ENCODE results near the gene CDKN2AIP. TPM values are rescaled to one million over a fixed set of nuclear protein-coding genes. Genes with fewer than 3 reads are reported as not detected.

CDKN2AIP gene
- total RNA-seq, 6 experiments from 2014 or later, result 5.6 to 10.6 (median 6.8) TPM

- intact Hi-C loops (cut with DNase I), result no loop called here
- Histone ChIP-seq H3K36me3 (no peaks in the 10 kb centered on the region), H3K4me3 (no peak overlapping the region), H3K27ac (no peak overlapping the region), H3K9me3 (no peaks in the 10 kb centered on the region), H3K4me1 (no peaks in the 10 kb centered on the region), H3K27me3 (no peaks in the 10 kb centered on the region)
- no peak for TF ChIP-seq CTCF (IDR thresholded peaks at IDR 0.05)
- TF ChIP-seq POLR2A (IDR thresholded peaks at IDR 0.05), result no peak
- WGBS (ENCODE audit: insufficient coverage, low coverage, low lambda C conversion rate, missing lambda C conversion rate), result 77% methylated on average over 7 of the region's 10 CpGs
- no peak for DNase-seq
- no peak for ATAC-seq
These were observed 27.3 kb upstream of the CDKN2AIP start for GRCh38 chr4:183416879-183417755.

- 79% methylated on average over 8 of the region's 9 CpGs for WGBS (ENCODE audit: insufficient coverage, low coverage, low lambda C conversion rate, missing lambda C conversion rate)
- no peak for DNase-seq
- no peak for ATAC-seq
These were observed 21.3 kb upstream of the CDKN2AIP start for GRCh38 chr4:183422962-183423631.

GRCh38 chr4:183424109-183424744 lies 20.2 kb upstream of the CDKN2AIP start:
- Histone ChIP-seq H3K4me3 (no peak overlapping the region), H3K27me3 (no peaks in the 10 kb centered on the region), H3K9me3 (no peaks in the 10 kb centered on the region), H3K27ac (no peak overlapping the region), H3K36me3 (no peaks in the 10 kb centered on the region), H3K4me1 (no peaks in the 10 kb centered on the region)
- TF ChIP-seq POLR2A (IDR thresholded peaks at IDR 0.05), result no peak
- no peak for TF ChIP-seq CTCF (IDR thresholded peaks at IDR 0.05)
- WGBS (ENCODE audit: insufficient coverage, low coverage, low lambda C conversion rate, missing lambda C conversion rate), result 56% methylated on average over 3 of the region's 5 CpGs
- intact Hi-C loops (cut with DNase I), result no loop called here
- ATAC-seq (no peak), DNase-seq (no peak)

More at GRCh38 chr4:183422962-183423631, 21.3 kb upstream of the CDKN2AIP start:
- no peak overlapping the region for H3K4me3 ChIP-seq
- TF ChIP-seq POLR2A (IDR thresholded peaks at IDR 0.05) (no peak), CTCF (IDR thresholded peaks at IDR 0.05) (no peak)
- intact Hi-C loops (cut with DNase I), result no loop called here
- H3K9me3 ChIP-seq, result no peaks in the 10 kb centered on the region
- H3K36me3 ChIP-seq, result no peaks in the 10 kb centered on the region
- H3K27ac ChIP-seq, result no peak overlapping the region
- H3K4me1 ChIP-seq, result no peaks in the 10 kb centered on the region
- no peaks in the 10 kb centered on the region for H3K27me3 ChIP-seq

GRCh38 chr4:183426507-183426906 lies 17.9 kb upstream of the CDKN2AIP start:
- intact Hi-C loops (cut with DNase I), result no loop called here
- WGBS (ENCODE audit: insufficient coverage, low coverage, low lambda C conversion rate, missing lambda C conversion rate), result 67% methylated on average over 6 of the region's 6 CpGs
- Histone ChIP-seq H3K27me3 (no peaks in the 10 kb centered on the region), H3K4me3 (no peak overlapping the region), H3K36me3 (no peaks in the 10 kb centered on the region), H3K4me1 (no peaks in the 10 kb centered on the region), H3K27ac (no peak overlapping the region), H3K9me3 (no peaks in the 10 kb centered on the region)
- DNase-seq (no peak), ATAC-seq (no peak)
- no peak for TF ChIP-seq POLR2A (IDR thresholded peaks at IDR 0.05)
- TF ChIP-seq CTCF (IDR thresholded peaks at IDR 0.05), result no peak
